Measurements from ENCODE around the gene HS6ST3. TPM values are rescaled to one million over a fixed set of nuclear protein-coding genes. Genes with fewer than 3 reads are reported as not detected.

HS6ST3 gene
- total and polyA plus RNA-seq, 2 of the 13 experiments (the other 11 are each of a cell fraction or from before 2014, with no cell fraction given), result not detected

DNA sequence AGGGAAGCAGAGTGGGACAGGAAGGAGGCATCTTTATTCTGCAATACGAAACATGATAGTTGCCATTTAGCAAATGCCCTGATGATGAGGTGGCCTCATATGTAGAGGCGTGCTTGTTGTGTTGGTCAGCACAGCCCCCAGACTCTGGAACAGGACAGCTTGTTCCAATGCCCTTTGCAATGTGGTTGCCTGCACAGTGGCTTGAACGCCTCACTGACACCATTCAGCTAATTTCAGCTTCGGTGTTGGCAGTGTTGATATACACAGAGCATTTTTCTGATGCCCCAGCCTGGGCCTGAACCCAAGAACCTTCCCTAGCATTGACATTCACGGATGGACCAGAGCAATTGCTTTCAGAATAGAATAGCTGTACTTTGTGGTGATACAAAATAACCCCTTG, 133.3 kb downstream of the HS6ST3 start:
- Histone ChIP-seq H3K9ac (ENCODE audit: insufficient read depth, low read depth, low read length) (no peak overlapping the region), H3K9me3 (ENCODE audit: low read length) (no peaks in the 10 kb centered on the region), H2AFZ (ENCODE audit: low read length) (no peak overlapping the region), H3K27ac (ENCODE audit: extremely low read length, insufficient read depth, low read length) (no peak overlapping the region), H4K20me1 (ENCODE audit: insufficient read depth, low read length) (no peaks in the 10 kb centered on the region), H3K4me3 (replicated peaks in 1 of 3; ENCODE audit: insufficient read depth in 1 of 3, low read depth in 2 of 3, low read length in 3 of 3) (no peak overlapping the region), H3K79me2 (ENCODE audit: insufficient read depth, low read length) (no peaks in the 10 kb centered on the region), H3K27me3 (ENCODE audit: control insufficient read depth in 1 of 2, insufficient read depth in 2 of 2, low read length in 2 of 2) (no peaks in the 10 kb centered on the region), H3K36me3 (replicated peaks in 1 of 2; ENCODE audit: control insufficient read depth in 1 of 2, insufficient read depth in 2 of 2, low read length in 2 of 2) (no peaks in the 10 kb centered on the region), H3K4me2 (ENCODE audit: low read depth, low read length) (no peak overlapping the region), H3K4me1 (ENCODE audit: insufficient read depth, low read length) (no peaks in the 10 kb centered on the region)
- no TSS peak for BruUV-seq (replicated peaks)
- intact Hi-C loops (cut with micrococcal nuclease; ENCODE audit: unreplicated experiment) (no loop called here), in situ Hi-C loops (cut with HindIII; ENCODE audit: extremely low pct_ligation_motif_present, low pct_unique_long_range_greater_than_20kb) (loop anchor here (10.0 kb wide), 1 partner anchor 198 kb away; no protein-coding TSS in a partner anchor)
- CTCF ChIA-PET (ENCODE audit: low intra/inter-chr PET ratio, low total read pairs), result no interaction called here
- ATAC-seq (no peak), FAIRE-seq (no peak), DNase-seq (ENCODE audit: low spot score) (no peak)
- POLR2A ChIA-PET, result no interaction called here
- WGBS (ENCODE audit: low lambda C conversion rate), result 1% methylated on average over 5 of the region's 5 CpGs
- TF ChIP-seq THAP9 (CRISPR knock-in tag; IDR thresholded peaks at IDR 0.05; ENCODE audit: borderline replicate concordance) (no peak), ZNF34 (CRISPR knock-in tag; IDR thresholded peaks at IDR 0.05; ENCODE audit: borderline replicate concordance) (no peak), ISL2 (CRISPR knock-in tag; IDR thresholded peaks at IDR 0.05) (no peak), ZNF350 (CRISPR knock-in tag; IDR thresholded peaks at IDR 0.05; ENCODE audit: borderline replicate concordance, low read depth) (no peak), TCF12 (IDR thresholded peaks at IDR 0.05) (no peak), TCF12 (CRISPR knock-in tag; IDR thresholded peaks at IDR 0.05) (no peak), PLRG1 (conservative IDR thresholded peaks at IDR 0.05) (no peak), DZIP1 (CRISPR knock-in tag; IDR thresholded peaks at IDR 0.05) (no peak), CCDC6 (CRISPR knock-in tag; IDR thresholded peaks at IDR 0.05) (no peak), DNMT1 (CRISPR knock-in tag; IDR thresholded peaks at IDR 0.05) (no peak), ZBTB33 (CRISPR knock-in tag; IDR thresholded peaks at IDR 0.05) (no peak), ZNF280D (CRISPR knock-in tag; IDR thresholded peaks at IDR 0.05) (no peak), TBX3 (IDR thresholded peaks at IDR 0.05; ENCODE audit: borderline replicate concordance) (no peak), KAT2B (IDR thresholded peaks at IDR 0.05; ENCODE audit: borderline replicate concordance, low read depth, low read length) (no peak), MTA1 (CRISPR knock-in tag; IDR thresholded peaks at IDR 0.05; ENCODE audit: borderline replicate concordance) (no peak)
